ENCODE results near the gene CNN3. TPM values are rescaled to one million over a fixed set of nuclear protein-coding genes. Genes with fewer than 3 reads are reported as not detected.

Gene CNN3
- polyA plus RNA-seq, 1 of the 3 experiments (the other 2 are of a cell fraction) = 204 TPM

GRCh38 chr1:94887603-94888171, 39.2 kb downstream of the CNN3 start:
- Histone ChIP-seq H4K20me1 (ENCODE audit: insufficient read depth) (no peaks in the 10 kb centered on the region), H3K79me2 (ENCODE audit: insufficient read depth) (no peaks in the 10 kb centered on the region), H3K4me3 (ENCODE audit: low read depth in 2 of 2, low read length in 1 of 2) (no peak overlapping the region), H3K4me2 (no peak overlapping the region), H3K27ac (ENCODE audit: low read depth in 2 of 2, low read length in 1 of 2) (0 out of 4 replicates have a peak overlapping the region, but pooled peaks of 1 of the 2 experiments have one; percentile 11), H3K36me3 (replicated peaks in 1 of 2; ENCODE audit: control insufficient read depth in 1 of 2, insufficient read depth in 2 of 2, low read length in 1 of 2) (peaks cover 9 to 14% of the 10 kb centered on the region in 2 experiments), H3F3A (replicated peaks; ENCODE audit: insufficient read depth) (peaks cover 21% of the 10 kb centered on the region), H2AFZ (ENCODE audit: low read depth) (no peak overlapping the region), H3K27me3 (ENCODE audit: insufficient read depth) (no peaks in the 10 kb centered on the region), H3K9me2 (no peaks in the 10 kb centered on the region), H3K9ac (no peak overlapping the region), H3K9me3 (no peaks in the 10 kb centered on the region), H3K4me1 (ENCODE audit: control insufficient read depth in 1 of 2, insufficient read depth in 2 of 2, low read depth in 1 of 2, low read length in 1 of 2) (peaks cover 4 to 10% of the 10 kb centered on the region in 2 experiments; a peak in 2 of 4 replicates)
- ChIA-PET POLR2A (no interaction called here), CTCF (interaction anchor here (1.7 kb wide), 1 partner anchor 156 kb away, joined by 4 read pairs; no protein-coding TSS in a partner anchor)
- no peak for DNase-seq
- WGBS (ENCODE audit: low lambda C conversion rate) = 95% methylated on average over 4 of the region's 4 CpGs
- TF ChIP-seq GABPA (IDR thresholded peaks at IDR 0.05; ENCODE audit: low read depth) (no peak), CHD2 (IDR thresholded peaks at IDR 0.05; ENCODE audit: low read length, partially characterized antibody) (no peak), EZH2phosphoT487 (IDR thresholded peaks at IDR 0.05; ENCODE audit: borderline replicate concordance, low read depth) (no peak), CTCF (IDR thresholded peaks at IDR 0.05) (no peak), MAX (IDR thresholded peaks at IDR 0.05; ENCODE audit: low read depth) (no peak), EP300 (IDR thresholded peaks at IDR 0.05; ENCODE audit: borderline replicate concordance in 1 of 2, low read depth in 1 of 2, low read length in 1 of 2) (no peak), PBX3 (IDR thresholded peaks at IDR 0.05) (no peak)

GRCh38 chr1:94887106-94887505, 39.8 kb downstream of the CNN3 start:
- ChIA-PET POLR2A (no interaction called here), CTCF (no interaction called here)
- H2AFZ ChIP-seq (ENCODE audit: low read depth) = no peak overlapping the region
- H3K27me3 ChIP-seq (ENCODE audit: insufficient read depth) = no peaks in the 10 kb centered on the region
- H3K4me3 ChIP-seq (ENCODE audit: low read depth in 2 of 2, low read length in 1 of 2) = no peak overlapping the region
- peaks cover 21% of the 10 kb centered on the region for H3F3A ChIP-seq (replicated peaks; ENCODE audit: insufficient read depth)
- peaks cover 4 to 10% of the 10 kb centered on the region in 2 experiments; a peak in 2 of 4 replicates for H3K4me1 ChIP-seq (ENCODE audit: control insufficient read depth in 1 of 2, insufficient read depth in 2 of 2, low read depth in 1 of 2, low read length in 1 of 2)
- no peaks in the 10 kb centered on the region for H3K9me2 ChIP-seq
- H3K27ac ChIP-seq (ENCODE audit: low read depth in 2 of 2, low read length in 1 of 2) = no peak overlapping the region
- no peak for DNase-seq
- no peak overlapping the region for H3K9ac ChIP-seq
- TF ChIP-seq NRF1 (IDR thresholded peaks at IDR 0.05; ENCODE audit: low read depth, low read length) (no peak), GATA2 (CRISPR knock-in tag; IDR thresholded peaks at IDR 0.05) (no peak), FOXJ3 (CRISPR knock-in tag; IDR thresholded peaks at IDR 0.05) (no peak), PBX3 (IDR thresholded peaks at IDR 0.05) (no peak), YY1 (IDR thresholded peaks at IDR 0.05; ENCODE audit: low read depth) (no peak), GABPA (IDR thresholded peaks at IDR 0.05; ENCODE audit: low read depth) (no peak), USF1 (IDR thresholded peaks at IDR 0.05; ENCODE audit: borderline replicate concordance, low read depth) (no peak), MAX (IDR thresholded peaks at IDR 0.05; ENCODE audit: low read depth) (no peak), CTCF (IDR thresholded peaks at IDR 0.05) (no peak), CHD2 (IDR thresholded peaks at IDR 0.05; ENCODE audit: low read length, partially characterized antibody) (no peak), RCOR1 (IDR thresholded peaks at IDR 0.05; ENCODE audit: low read length) (no peak), JUND (IDR thresholded peaks at IDR 0.05) (no peak), POLR2AphosphoS5 (IDR thresholded peaks at IDR 0.05; ENCODE audit: low read depth, low read length) (no peak; the same call in 1 of the 2 replicates), IRF3 (IDR thresholded peaks at IDR 0.05; ENCODE audit: low read depth, low read length) (no peak)
- no peaks in the 10 kb centered on the region for H3K9me3 ChIP-seq
- no peak overlapping the region for H3K4me2 ChIP-seq
- H3K79me2 ChIP-seq (ENCODE audit: insufficient read depth) = no peaks in the 10 kb centered on the region
- H3K36me3 ChIP-seq (replicated peaks in 1 of 2; ENCODE audit: control insufficient read depth in 1 of 2, insufficient read depth in 2 of 2, low read length in 1 of 2) = peaks cover 6 to 14% of the 10 kb centered on the region in 2 experiments
- no peaks in the 10 kb centered on the region for H4K20me1 ChIP-seq (ENCODE audit: insufficient read depth)
- WGBS (ENCODE audit: low lambda C conversion rate) = 73% methylated on average over 3 of the region's 3 CpGs
